Muscle of leg (tissue), 11 donors: ENCODE results near the gene RUSF1. TPM values are rescaled to one million over a fixed set of nuclear protein-coding genes. Genes with fewer than 3 reads are reported as not detected.
"Not testable (repeated sequence)": the region's sequence is repeated elsewhere in the genome, so short reads cannot be mapped to it uniquely, and the experiment has no call there.

Experiments used
- DNase-seq: peaks from one replicate; pipeline ENCODE4 v3.0.0; 2013
- H3K27ac ChIP-seq: one replicate; pipeline ENCODE4 v1.5.1; 2013; ENCODE audit warnings: mild to moderate bottlenecking, low read length, control low read depth
- H3K27me3 ChIP-seq: one replicate; pipeline ENCODE4 v1.6.1; 2013; ENCODE audit warnings: low read length; ENCODE audit not compliant: control insufficient read depth, insufficient read depth
- H3K36me3 ChIP-seq: one replicate; pipeline ENCODE4 v1.6.1; 2013; ENCODE audit warnings: low read length; ENCODE audit not compliant: control insufficient read depth, insufficient read depth
- H3K4me1 ChIP-seq: one replicate; pipeline ENCODE4 v1.6.1; 2013; ENCODE audit warnings: low read length; ENCODE audit not compliant: control insufficient read depth, insufficient read depth
- H3K4me3 ChIP-seq: one replicate; pipeline ENCODE4 v1.5.1; 2013; ENCODE audit warnings: low read length, control low read depth
- H3K9me3 ChIP-seq: replicated peaks from 2 replicates; pipeline ENCODE4 v1.6.1; 2013; ENCODE audit warnings: low read depth, low read length; ENCODE audit not compliant: control insufficient read depth
- WGBS: methylation state at CpG from one replicate; pipeline ENCODE4 v1.1.5; 2013; ENCODE audit warnings: missing lambda C conversion rate; ENCODE audit not compliant: insufficient coverage; 5-methylcytosine and 5-hydroxymethylcytosine counted together
- polyA plus RNA-seq, 8 donors: library from polyadenylated mRNA; unstranded; fragments of 120-200 nt; gene quantifications; one replicate each; pipeline versions ENCODE4 v1.2.1 to v1.2.3, GENCODE V29; 2013; ENCODE audit warnings: inconsistent platforms in 1 of 8, low replicate concordance in 1 of 8; ENCODE audit not compliant: insufficient read length in 8 of 8, insufficient read depth in 1 of 8
- total RNA-seq: library from RNA; stranded (reverse); fragments of 120-200 nt; gene quantifications from one replicate; pipeline ENCODE4 v1.2.4, GENCODE V29; 2013

RUSF1 gene
- total and polyA plus RNA-seq, 9 donors, result 34.7 to 57.8 (median 49.4) TPM

- WGBS, result 27% methylated on average over 70 of the region's 77 CpGs
- no peak for DNase-seq
Measured at GRCh38 chr16:31488468-31489297, 19.5 kb downstream of the RUSF1 start.

GRCh38 chr16:31487720-31488467 is 20.3 kb downstream of the RUSF1 start:
- H3K4me3 ChIP-seq, result peak overlapping the region; percentile 52
- peaks cover 26% of the 10 kb centered on the region for H3K36me3 ChIP-seq
- peaks cover 45% of the 10 kb centered on the region for H3K4me1 ChIP-seq
- no peak overlapping the region for H3K27ac ChIP-seq
- DNase-seq, result peak; percentile 68
- under 1% methylated on average over 60 of the region's 60 CpGs for WGBS
- no peaks in the 10 kb centered on the region for H3K9me3 ChIP-seq
- peaks cover 23% of the 10 kb centered on the region for H3K27me3 ChIP-seq

More at GRCh38 chr16:31488468-31489297, 19.5 kb downstream of the RUSF1 start:
- no peak overlapping the region for H3K27ac ChIP-seq
- peaks cover 45% of the 10 kb centered on the region for H3K4me1 ChIP-seq
- peak overlapping the region; percentile 52 for H3K4me3 ChIP-seq
- H3K9me3 ChIP-seq, result no peaks in the 10 kb centered on the region
- H3K36me3 ChIP-seq, result peaks cover 32% of the 10 kb centered on the region
- peaks cover 23% of the 10 kb centered on the region for H3K27me3 ChIP-seq

GRCh38 chr16:31487071-31487719 is 21.0 kb downstream of the RUSF1 start:
- peaks cover 23% of the 10 kb centered on the region for H3K27me3 ChIP-seq
- H3K36me3 ChIP-seq, result peaks cover 19% of the 10 kb centered on the region
- H3K27ac ChIP-seq, result peak overlapping the region; percentile 51
- peaks cover 45% of the 10 kb centered on the region for H3K4me1 ChIP-seq
- 6% methylated on average over 48 of the region's 48 CpGs for WGBS
- peak overlapping the region; percentile 52 for H3K4me3 ChIP-seq
- H3K9me3 ChIP-seq, result no peaks in the 10 kb centered on the region
- DNase-seq, result no peak

GRCh38 chr16:31486045-31486444 is 22.1 kb downstream of the RUSF1 start:
- Histone ChIP-seq H3K4me1 (peaks cover 48% of the 10 kb centered on the region), H3K4me3 (no peak overlapping the region), H3K36me3 (peaks cover 11% of the 10 kb centered on the region), H3K27ac (peak overlapping the region; percentile 57), H3K27me3 (peaks cover 23% of the 10 kb centered on the region), H3K9me3 (no peaks in the 10 kb centered on the region)
- DNase-seq, result peak; percentile 85
- WGBS, result 92% methylated on average over 5 of the region's 5 CpGs

- Histone ChIP-seq H3K4me1 (peaks cover 53% of the 10 kb centered on the region), H3K36me3 (peaks cover 6% of the 10 kb centered on the region), H3K4me3 (no peak overlapping the region), H3K27me3 (peaks cover 23% of the 10 kb centered on the region), H3K9me3 (no peaks in the 10 kb centered on the region), H3K27ac (peak overlapping the region; percentile 47)
- no peak for DNase-seq
- 85% methylated on average over 8 of the region's 17 CpGs for WGBS
Measured at GRCh38 chr16:31485571-31485970, 22.6 kb downstream of the RUSF1 start.

- Histone ChIP-seq H3K4me3 (no peak overlapping the region), H3K36me3 (no peaks in the 10 kb centered on the region), H3K4me1 (peaks cover 56% of the 10 kb centered on the region), H3K9me3 (no peaks in the 10 kb centered on the region), H3K27ac (no peak overlapping the region), H3K27me3 (peaks cover 23% of the 10 kb centered on the region)
- 29% methylated on average over 9 of the region's 14 CpGs for WGBS
- DNase-seq, result no peak
Measured at GRCh38 chr16:31484491-31485171, 23.6 kb downstream of the RUSF1 start.

- not testable (repeated sequence) for H3K9me3 ChIP-seq, H3K27ac ChIP-seq, H3K4me3 ChIP-seq, DNase-seq, H3K36me3 ChIP-seq
- Histone ChIP-seq H3K27me3 (peaks cover 23% of the 10 kb centered on the region), H3K4me1 (peaks cover 56% of the 10 kb centered on the region)
- WGBS, result 86% methylated on average over 1 of the region's 4 CpGs
Measured at GRCh38 chr16:31484048-31484447, 24.1 kb downstream of the RUSF1 start.

GRCh38 chr16:31483081-31483480 is 25.1 kb downstream of the RUSF1 start, which contains the start of gene SLC5A2:
Gene SLC5A2, plus strand, starts transcription at chr16:31483123. Its CDS starts 14 bp downstream, at chr16:31483137.
- Histone ChIP-seq H3K4me1 (peaks cover 48% of the 10 kb centered on the region), H3K36me3 (peaks cover 12% of the 10 kb centered on the region), H3K27me3 (peaks cover 21% of the 10 kb centered on the region), H3K27ac (no peak within 1 kb of the TSS), H3K9me3 (no peaks in the 10 kb centered on the region), H3K4me3 (no peak within 1 kb of the TSS)
- WGBS, result 73% methylated on average over 2 of the region's 4 CpGs
- no peak for DNase-seq

GRCh38 chr16:31480851-31481536 is 27.2 kb downstream of the RUSF1 start:
- WGBS, result 12% methylated on average over 4 of the region's 7 CpGs
- peaks cover 31% of the 10 kb centered on the region for H3K36me3 ChIP-seq
- H3K4me3 ChIP-seq, result no peak overlapping the region
- peaks cover 41% of the 10 kb centered on the region for H3K4me1 ChIP-seq
- no peaks in the 10 kb centered on the region for H3K9me3 ChIP-seq
- H3K27me3 ChIP-seq, result peaks cover 8% of the 10 kb centered on the region
- peak overlapping the region; percentile 25 for H3K27ac ChIP-seq
- DNase-seq, result peak; percentile 72
